Measurements from ENCODE around the gene STYXL1. TPM values are rescaled to one million over a fixed set of nuclear protein-coding genes. Genes with fewer than 3 reads are reported as not detected.

STYXL1 gene
- total RNA-seq, 1 donor from 2014 or later = 0.96 TPM

DNA sequence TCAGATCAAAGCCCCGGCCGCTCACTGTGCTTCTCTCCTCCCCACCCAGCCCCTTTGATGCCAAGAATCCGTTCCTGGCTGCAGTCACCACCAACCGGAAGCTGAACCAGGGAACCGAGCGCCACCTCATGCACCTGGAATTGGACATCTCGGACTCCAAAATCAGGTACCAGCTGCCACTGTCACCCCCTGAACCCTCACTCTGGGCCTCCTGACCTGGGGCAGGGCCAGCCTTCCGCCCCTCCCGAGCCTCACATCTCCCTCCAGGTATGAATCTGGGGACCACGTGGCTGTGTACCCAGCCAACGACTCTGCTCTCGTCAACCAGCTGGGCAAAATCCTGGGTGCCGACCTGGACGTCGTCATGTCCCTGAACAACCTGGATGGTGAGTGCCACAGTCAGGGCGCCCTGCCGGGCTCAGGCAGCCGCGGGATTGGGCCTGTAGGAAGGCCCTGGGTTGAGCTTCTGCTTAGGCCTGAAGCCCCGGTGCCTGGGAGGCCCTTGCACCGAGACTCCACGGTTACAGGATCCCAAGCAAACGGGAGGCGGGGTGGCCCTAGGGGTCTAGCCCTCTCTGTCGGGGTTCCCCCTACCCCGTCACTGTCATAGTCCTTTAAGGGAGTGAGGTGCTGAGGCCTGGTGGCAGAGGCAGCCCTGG, 64.2 kb downstream of the STYXL1 start:
- DNase-seq (ENCODE audit: low spot score in 2 of 2) = peak in 1 of 2 donors; percentile 58
- Histone ChIP-seq H3K4me3 (no peak overlapping the region), H3K4me1 (no peaks in the 10 kb centered on the region), H3K27ac (peak overlapping the region; percentile 22 to 49), H3K27me3 (no peaks in the 10 kb centered on the region), H3K36me3 (peaks cover 82 to 90% of the 10 kb centered on the region in 2 donors), H3K9me3 (no peaks in the 10 kb centered on the region)
- TF ChIP-seq, protein P1, sequence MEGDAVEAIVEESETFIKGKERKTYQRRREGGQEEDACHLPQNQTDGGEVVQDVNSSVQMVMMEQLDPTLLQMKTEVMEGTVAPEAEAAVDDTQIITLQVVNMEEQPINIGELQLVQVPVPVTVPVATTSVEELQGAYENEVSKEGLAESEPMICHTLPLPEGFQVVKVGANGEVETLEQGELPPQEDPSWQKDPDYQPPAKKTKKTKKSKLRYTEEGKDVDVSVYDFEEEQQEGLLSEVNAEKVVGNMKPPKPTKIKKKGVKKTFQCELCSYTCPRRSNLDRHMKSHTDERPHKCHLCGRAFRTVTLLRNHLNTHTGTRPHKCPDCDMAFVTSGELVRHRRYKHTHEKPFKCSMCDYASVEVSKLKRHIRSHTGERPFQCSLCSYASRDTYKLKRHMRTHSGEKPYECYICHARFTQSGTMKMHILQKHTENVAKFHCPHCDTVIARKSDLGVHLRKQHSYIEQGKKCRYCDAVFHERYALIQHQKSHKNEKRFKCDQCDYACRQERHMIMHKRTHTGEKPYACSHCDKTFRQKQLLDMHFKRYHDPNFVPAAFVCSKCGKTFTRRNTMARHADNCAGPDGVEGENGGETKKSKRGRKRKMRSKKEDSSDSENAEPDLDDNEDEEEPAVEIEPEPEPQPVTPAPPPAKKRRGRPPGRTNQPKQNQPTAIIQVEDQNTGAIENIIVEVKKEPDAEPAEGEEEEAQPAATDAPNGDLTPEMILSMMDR (IDR thresholded peaks at IDR 0.05) = no peak
- intact Hi-C loops (cut with DNase I) = no loop called here

DNA sequence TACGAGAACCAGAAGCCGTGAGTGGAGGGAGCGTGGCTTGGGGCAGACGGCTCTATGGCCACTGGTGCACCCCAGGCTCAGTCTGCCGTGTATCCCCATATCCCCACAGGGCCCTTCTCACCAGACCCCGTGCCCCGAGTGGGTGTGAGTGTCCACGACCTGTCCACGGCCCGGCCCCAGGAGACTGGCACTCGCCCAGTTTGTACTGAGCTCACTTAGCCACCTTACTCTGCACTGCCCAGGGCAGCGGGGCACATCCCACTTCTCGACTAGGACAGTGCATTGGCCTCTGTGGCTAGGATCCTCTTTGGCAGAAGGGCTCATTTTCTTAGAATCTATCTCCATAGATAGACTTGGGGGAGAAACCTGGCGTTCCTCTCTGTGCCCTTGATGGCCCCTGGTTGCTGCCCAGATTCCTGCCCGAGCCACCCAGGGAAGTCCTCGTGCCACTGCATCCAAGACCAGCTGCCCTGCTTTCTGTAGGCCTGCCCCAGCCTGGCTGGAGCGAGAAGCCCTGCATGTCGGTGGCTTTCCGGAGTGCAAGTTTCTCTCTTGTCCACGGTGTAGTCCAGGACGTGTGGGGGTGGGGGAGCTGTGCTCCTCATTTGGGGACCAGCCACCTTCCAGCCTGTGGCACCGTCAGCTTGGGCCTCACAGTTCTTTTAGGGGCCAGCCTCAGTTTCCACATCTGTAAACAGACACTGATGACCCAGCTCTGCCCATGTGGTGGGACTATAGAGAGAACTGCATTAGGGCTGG, 65.3 kb downstream of the STYXL1 start:
- H3K27me3 ChIP-seq = no peaks in the 10 kb centered on the region
- H3K4me1 ChIP-seq = no peaks in the 10 kb centered on the region
- no peak overlapping the region for H3K4me3 ChIP-seq
- TF ChIP-seq, protein P1 (IDR thresholded peaks at IDR 0.05) = no peak
- H3K9me3 ChIP-seq = no peaks in the 10 kb centered on the region
- no peak for DNase-seq (ENCODE audit: low spot score in 2 of 2)
- peak overlapping the region in 1 of 2 donors; percentile 7 for H3K27ac ChIP-seq
- peaks cover 75 to 82% of the 10 kb centered on the region in 2 donors for H3K36me3 ChIP-seq
- intact Hi-C loops (cut with DNase I) = no loop called here

GRCh38 chr7:75981453-75982305, 66.1 kb downstream of the STYXL1 start:
- TF ChIP-seq, protein P1 (IDR thresholded peaks at IDR 0.05) = no peak
- Histone ChIP-seq H3K36me3 (peaks cover 67 to 75% of the 10 kb centered on the region in 2 donors), H3K4me3 (no peak overlapping the region), H3K27ac (no peak overlapping the region), H3K27me3 (no peaks in the 10 kb centered on the region), H3K4me1 (no peaks in the 10 kb centered on the region), H3K9me3 (no peaks in the 10 kb centered on the region)
- DNase-seq (ENCODE audit: low spot score in 2 of 2) = no peak
- intact Hi-C loops (cut with DNase I) = no loop called here

DNA sequence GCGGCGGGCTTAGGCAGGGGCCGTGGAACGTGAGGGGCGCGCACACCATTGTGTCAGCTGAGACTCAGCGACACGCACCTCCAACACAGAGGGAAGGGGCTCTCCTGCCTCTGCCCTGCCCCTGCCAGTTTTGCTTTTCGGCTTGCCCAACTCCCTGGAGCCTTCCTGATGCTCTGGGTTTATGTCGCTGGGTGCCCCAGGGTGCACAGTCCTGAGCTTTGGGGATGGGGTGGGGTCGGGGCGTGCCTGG, 66.7 kb downstream of the STYXL1 start:
- Histone ChIP-seq H3K9me3 (no peaks in the 10 kb centered on the region), H3K4me1 (no peaks in the 10 kb centered on the region), H3K27me3 (no peaks in the 10 kb centered on the region), H3K27ac (no peak overlapping the region), H3K4me3 (no peak overlapping the region), H3K36me3 (peaks cover 62 to 69% of the 10 kb centered on the region in 2 donors)
- intact Hi-C loops (cut with DNase I) = no loop called here
- DNase-seq (ENCODE audit: low spot score in 2 of 2) = no peak
- TF ChIP-seq, protein P1 (IDR thresholded peaks at IDR 0.05) = no peak

DNA sequence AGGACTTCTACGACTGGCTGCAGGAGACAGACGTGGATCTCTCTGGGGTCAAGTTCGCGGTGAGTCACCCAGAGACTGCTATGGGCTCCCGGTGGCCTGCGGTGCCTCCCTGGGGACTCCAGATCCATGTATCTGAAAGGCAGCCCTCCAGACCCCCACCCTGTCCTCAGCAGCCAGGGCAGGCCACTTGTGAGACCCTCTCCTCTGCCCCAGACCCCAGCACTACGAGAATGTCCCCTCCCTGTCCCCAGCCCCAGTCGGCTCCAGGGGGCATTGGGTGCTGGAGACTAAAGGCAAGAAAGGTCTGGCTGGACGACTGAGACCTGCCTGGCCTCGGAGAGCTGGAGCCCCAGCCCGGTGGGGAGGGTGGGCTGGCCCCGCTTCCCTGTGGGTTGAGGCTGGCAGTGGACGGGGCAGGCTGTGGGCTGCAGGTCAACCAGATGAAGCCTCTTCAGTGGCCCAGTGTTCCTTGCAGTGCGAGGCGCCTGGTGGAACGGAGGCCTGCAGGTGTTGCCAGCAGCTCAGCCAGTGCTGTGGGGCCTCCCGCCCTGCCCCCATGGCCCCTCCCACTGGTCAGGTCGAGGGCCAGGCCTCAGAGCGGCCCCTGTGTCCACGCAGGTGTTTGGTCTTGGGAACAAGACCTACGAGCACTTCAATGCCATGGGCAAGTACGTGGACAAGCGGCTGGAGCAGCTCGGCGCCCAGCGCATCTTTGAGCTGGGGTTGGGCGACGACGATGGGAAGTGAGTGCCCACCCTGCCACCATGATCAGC, 67.2 kb downstream of the STYXL1 start:
- peaks cover 57 to 64% of the 10 kb centered on the region in 2 donors for H3K36me3 ChIP-seq

More for the DNA sequence above, 67.2 kb downstream of the STYXL1 start:
- Histone ChIP-seq H3K27ac (peak overlapping the region in 1 of 2 donors; percentile 42), H3K4me1 (no peaks in the 10 kb centered on the region), H3K4me3 (no peak overlapping the region), H3K27me3 (no peaks in the 10 kb centered on the region), H3K9me3 (no peaks in the 10 kb centered on the region)
- peak in 1 of 2 donors; percentile 64 for DNase-seq (ENCODE audit: low spot score in 2 of 2)
- TF ChIP-seq, protein P1 (IDR thresholded peaks at IDR 0.05) = no peak
- intact Hi-C loops (cut with DNase I) = no loop called here
